NCI-H2227 (cell line): Measurements from ENCODE around the gene MAPK1IP1L.
A peak's percentile ranks its signal among the peaks of the same experiment; 100 is the strongest.
"Not testable (repeated sequence)": the region's sequence is repeated elsewhere in the genome, so short reads cannot be mapped to it uniquely, and the experiment has no call there.

Experiments
- DNase-seq: peaks from one replicate; lab custom pipeline; 2025; ENCODE audit not compliant: unreplicated experiment; lab: John Stamatoyannopoulos, UW

MAPK1IP1L gene

GRCh38 chr14:55053500-55053899, 2.1 kb downstream of the MAPK1IP1L start:
- DNase-seq, result no peak

DNA sequence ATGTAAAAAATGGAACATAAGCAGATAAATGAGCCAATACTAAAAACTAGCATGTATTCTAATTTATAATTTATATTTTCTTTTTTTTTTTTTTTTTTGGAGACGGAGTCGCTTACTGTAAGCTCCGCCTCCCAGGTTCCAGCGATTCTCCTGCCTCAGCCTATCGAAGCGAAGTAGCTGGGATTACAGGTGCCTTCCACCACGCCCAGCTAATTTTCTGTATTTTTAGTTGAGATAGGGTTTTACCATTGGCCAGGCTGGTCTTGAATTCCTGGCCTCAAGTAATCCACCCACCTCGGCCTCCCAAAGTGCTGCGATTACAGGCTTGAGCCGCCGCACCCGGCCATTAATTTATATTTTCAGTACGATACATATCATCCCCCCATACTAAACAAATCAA, 2.7 kb downstream of the MAPK1IP1L start:
- no peak for DNase-seq

- DNase-seq, result no peak
Observed at GRCh38 chr14:55057919-55058318, 6.5 kb downstream of the MAPK1IP1L start.

- no peak for DNase-seq
Observed at GRCh38 chr14:55059333-55059732, 7.9 kb downstream of the MAPK1IP1L start.

DNA sequence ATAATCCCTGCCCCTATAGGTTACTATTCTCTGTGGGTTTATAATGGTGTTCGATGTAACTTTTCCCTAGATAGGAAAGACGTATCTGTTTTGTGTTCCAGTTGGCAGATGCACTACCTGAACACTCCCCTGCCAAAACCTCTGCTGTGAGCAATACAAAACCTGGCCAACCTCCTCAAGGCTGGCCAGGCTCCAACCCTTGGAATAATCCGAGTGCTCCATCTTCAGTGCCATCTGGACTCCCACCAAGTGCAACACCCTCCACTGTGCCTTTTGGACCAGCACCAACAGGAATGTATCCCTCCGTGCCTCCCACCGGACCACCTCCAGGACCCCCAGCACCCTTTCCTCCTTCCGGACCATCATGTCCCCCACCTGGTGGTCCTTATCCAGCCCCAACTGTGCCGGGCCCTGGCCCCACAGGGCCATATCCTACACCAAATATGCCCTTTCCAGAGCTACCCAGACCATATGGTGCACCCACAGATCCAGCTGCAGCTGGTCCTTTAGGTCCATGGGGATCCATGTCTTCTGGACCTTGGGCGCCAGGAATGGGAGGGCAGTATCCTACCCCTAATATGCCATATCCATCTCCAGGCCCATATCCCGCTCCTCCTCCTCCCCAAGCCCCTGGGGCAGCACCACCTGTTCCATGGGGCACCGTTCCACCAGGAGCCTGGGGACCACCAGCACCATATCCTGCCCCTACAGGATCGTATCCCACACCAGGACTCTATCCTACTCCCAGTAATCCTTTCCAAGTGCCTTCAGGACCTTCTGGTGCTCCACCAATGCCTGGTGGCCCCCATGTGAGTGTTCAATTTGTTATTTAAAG, 11.3 kb downstream of the MAPK1IP1L start:
- no peak for DNase-seq

- not testable (repeated sequence) for DNase-seq
Observed at GRCh38 chr14:55064896-55065295, 13.4 kb downstream of the MAPK1IP1L start.

- no peak for DNase-seq
Observed at GRCh38 chr14:55065411-55065810, 14.0 kb downstream of the MAPK1IP1L start.

GRCh38 chr14:55066223-55066622, 14.8 kb downstream of the MAPK1IP1L start:
- no peak for DNase-seq

DNA sequence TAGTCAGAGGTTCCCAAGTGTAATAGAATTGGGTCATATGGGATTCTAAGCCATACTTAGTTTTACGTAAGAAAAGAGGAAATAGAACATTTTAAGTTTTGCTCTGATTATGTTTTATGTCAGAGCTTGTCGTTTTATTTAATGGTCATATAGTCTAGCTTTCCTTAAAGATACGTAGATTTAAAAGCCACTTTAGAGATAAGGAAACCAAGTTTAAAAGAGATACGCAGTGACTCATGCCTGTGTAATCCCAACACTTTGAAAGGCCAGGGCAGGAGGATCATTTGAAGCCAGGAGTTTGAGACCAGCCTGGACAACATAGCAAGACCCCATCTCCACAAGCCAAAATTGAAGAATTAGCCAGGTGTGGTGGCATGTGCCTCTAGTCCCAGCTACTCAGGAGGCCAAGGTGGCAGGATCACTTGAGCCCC, 19.5 kb downstream of the MAPK1IP1L start:
- DNase-seq, result no peak

DNA sequence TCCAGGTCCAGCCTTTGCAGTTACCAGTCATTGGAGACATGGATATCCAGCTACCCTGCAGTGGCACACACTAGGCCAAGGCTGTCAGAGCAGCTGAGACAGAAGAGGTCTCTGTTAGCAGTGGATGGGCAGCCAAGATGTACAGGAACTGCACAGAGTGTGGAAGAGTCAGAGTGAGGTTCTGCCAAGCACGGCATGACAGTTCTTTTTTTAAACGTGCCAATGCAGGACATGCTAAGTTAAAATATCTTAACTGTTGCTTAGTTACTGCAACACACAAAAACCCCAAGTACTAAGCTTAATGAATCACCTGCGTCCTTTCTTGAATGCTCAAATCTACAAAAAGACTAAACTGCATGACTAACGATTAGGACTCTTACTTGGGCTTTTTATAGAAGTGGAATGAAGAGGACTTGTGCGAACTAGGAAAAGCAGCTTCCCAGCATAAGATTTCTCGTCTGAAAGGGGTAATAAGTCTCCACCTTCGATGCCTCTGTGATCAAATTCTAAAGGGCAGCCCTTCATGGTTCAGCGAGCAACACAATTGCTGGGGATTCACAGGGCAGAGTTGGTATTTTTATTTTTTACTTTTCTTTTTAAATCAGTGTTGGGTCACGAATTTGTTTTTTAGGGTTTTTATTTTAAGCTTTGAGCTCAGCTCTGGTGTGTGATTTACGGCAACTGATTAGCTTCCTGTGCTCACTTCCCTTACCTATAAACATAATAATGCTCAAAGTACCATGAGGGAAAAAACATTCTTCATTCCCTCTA, 20.6 kb downstream of the MAPK1IP1L start:
- DNase-seq, result peak; percentile 21

- DNase-seq, result no peak
Observed at GRCh38 chr14:55073856-55074255, 22.4 kb downstream of the MAPK1IP1L start.

DNA sequence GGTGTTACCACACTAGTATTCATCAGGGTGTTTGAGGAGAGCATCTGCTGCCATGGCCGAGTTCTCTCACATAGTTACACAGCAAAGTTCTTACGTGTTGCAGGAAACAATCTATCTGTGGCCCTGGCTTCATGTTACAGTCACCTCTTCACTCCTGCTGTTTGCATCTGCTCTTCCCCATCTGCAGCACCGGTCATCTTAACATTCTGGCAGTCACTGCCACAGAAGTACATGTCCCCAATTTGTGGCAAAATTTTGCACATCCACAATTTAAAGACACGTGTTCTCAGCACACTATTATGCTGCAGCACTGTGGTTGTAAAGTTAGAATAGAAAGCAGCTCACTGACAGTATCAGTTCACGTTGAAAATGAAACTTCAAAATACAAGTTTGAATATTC, 23.2 kb downstream of the MAPK1IP1L start:
- DNase-seq, result no peak

- no peak for DNase-seq
Observed at GRCh38 chr14:55075628-55076175, 24.3 kb downstream of the MAPK1IP1L start.

DNA sequence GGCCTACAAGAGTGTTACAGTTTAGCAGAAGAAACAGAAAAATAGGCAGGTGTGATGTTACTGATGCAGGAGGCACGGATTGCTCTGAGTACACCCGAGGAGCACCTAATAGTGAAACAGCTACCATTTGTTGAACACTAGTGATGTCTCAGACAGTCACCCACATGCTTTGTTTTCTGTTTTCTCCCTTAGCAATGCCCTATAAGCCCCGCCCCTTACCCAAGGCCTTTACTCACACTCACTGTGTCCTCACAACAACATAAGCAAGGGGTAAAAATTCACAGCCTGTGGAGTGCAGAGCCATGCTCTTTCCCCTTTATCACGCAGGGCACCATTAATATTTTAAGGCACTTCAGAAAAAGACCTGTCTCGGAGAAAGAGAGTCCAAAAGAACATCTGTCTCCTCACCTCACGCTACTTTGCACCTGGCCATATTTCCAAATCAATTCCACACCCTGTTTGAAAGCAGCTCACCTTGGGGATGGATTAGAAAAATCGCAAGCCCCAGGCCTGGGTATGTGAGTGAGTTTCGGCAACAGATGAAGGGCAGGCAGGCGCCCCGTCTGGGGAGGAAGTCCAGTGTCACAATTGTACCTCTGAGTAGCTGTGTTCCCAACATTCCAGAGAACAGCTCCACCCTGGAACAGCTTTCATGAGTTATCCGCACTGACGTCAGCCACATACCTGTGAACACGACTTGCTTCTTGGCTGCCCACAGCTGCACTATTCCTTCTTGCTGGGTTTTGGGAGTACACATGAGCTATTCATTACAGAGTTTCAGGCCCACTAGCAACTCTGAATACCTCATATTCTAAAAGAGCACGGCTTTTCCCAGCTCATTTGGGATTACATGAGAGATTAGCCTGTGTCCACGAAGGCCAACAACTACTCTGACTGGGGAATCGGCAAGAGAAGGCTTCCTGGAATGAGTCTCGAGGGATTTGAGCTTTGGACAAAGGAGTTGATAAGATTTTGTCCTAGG, 26.0 kb downstream of the MAPK1IP1L start:
- no peak for DNase-seq

DNA sequence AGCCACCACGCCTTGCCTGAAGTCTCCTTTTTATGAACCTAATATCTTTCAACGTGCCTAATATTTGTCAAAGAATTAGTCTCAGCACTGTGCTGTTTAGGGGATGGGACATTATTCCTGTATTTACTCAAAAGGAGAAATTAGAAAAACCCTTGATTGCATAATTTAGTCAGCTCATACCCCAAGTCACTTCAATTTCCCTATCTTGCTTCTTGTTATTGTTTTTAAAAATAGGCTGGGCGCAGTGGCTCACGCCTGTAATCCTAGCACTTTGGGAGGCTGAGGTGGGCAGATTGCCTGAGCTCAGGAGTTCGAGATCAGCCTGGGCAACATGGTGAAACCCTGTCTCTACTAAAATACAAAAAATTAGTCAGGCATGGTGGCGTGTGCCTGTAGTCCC, 28.5 kb downstream of the MAPK1IP1L start:
- DNase-seq, result not testable (repeated sequence)

DNA sequence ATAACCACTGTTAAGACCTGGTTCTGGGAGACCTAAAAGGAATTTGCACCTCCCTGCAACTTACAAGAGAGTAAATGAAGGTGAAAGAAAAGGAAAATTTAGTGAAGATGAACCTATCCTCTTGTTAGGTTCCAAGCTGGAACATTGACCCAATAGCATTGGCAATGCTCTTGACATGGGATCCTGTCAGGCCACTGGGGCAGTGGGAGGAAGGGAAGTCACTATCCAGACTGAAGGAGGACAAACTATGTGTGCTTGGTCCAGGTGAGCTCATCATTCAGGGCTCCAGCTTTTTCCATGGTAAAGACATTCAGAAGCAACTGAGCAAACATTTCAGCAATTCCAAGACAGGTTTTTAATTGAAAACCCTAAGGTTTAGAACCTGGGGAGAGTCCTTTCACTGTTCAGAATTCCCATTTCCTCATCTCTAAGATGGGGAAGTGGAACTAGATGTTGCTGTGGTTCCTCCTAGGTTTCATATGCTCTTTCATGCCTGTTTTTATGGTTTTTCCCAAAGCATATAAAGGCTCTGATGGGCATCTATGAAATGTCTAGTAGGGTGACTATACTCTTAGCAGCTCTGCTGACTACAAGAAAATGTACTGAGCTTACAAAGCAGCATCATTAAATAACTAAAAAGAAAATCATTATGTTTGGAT, 33.1 kb downstream of the MAPK1IP1L start:
- DNase-seq, result no peak

- no peak for DNase-seq
Observed at GRCh38 chr14:55085060-55085660, 33.7 kb downstream of the MAPK1IP1L start.

- DNase-seq, result no peak
Observed at GRCh38 chr14:55086938-55087337, 35.5 kb downstream of the MAPK1IP1L start.

- no peak for DNase-seq
Observed at GRCh38 chr14:55088356-55088755, 36.9 kb downstream of the MAPK1IP1L start.

- no peak for DNase-seq
Observed at GRCh38 chr14:55092341-55092740, 40.9 kb downstream of the MAPK1IP1L start.
